GM19395 (cell line): ENCODE results near the gene SYT8.
"Not testable (repeated sequence)": the region's sequence is repeated elsewhere in the genome, so short reads cannot be mapped to it uniquely, and the experiment has no call there.

ENCODE experiments used
- ATAC-seq: cut with Tn5 transposase; IDR thresholded peaks from one replicate; pipeline ENCODE4 v1.9.1; 2021; ENCODE audit warnings: mild to moderate bottlenecking, moderate library complexity; ENCODE audit not compliant: unreplicated experiment

The SYT8 gene

DNA sequence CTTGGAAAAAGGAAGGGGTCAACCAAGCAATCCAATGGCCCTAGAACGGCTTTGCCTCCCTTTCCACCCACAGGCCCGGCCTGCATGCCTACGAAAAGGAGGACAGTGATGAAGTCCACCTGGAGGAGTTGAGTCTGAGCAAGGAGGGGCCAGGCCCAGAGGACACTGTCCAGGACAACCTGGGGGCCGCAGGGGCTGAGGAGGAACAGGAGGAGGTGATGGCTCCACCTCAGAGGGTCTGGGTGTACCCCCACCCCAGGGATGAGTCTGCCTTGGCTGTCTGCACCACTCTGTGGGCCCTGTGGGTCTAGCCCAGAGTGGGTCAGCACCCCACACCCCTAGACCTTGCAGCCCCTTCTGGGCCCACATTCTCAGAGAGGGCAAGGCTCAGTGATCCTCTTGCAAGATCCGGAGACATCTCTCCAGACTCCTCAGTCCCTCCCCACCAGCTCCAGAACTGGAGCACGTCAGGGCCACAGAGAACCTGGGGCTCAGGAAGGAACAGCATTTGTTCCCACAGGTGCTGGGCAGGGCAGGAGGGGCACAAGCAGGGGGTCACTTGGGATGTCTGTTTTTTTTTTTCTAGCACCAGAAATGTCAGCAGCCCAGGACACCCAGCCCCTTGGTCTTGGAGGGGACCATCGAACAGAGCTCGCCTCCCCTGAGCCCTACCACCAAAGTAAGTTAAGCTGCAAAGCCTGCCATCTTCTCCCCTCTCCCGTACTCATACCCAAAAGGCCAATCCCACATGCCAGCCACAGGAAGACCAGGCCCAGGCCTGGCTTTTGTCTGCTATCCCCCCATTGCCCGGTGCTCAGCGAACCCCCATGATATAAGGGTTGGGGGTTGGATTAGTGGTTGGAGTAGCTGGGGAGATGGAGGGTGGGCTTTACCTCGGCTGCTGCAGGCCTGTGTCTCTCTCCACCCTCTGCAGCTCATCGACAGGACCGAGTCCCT is 48.8 kb downstream of the SYT8 start:
- no peak for ATAC-seq

DNA sequence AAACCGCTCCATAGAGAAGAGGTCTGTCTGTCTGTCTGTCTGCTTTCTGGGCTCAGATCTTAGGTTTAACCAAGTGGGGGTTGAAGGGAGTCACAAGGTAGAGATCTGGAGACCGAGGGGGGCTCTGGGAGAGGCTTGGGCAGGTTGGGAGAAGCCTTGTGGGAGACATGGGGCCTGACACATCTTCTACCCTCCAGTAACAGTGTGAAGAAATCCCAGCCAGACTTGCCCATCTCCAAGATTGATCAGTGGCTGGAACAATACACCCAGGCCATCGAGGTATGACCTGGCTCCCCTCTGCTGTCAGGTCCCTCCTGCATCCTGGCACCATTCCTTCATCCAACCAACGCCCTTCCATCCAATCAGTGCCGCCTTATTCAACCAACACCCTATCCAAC is 49.5 kb downstream of the SYT8 start:
- ATAC-seq = no peak

DNA sequence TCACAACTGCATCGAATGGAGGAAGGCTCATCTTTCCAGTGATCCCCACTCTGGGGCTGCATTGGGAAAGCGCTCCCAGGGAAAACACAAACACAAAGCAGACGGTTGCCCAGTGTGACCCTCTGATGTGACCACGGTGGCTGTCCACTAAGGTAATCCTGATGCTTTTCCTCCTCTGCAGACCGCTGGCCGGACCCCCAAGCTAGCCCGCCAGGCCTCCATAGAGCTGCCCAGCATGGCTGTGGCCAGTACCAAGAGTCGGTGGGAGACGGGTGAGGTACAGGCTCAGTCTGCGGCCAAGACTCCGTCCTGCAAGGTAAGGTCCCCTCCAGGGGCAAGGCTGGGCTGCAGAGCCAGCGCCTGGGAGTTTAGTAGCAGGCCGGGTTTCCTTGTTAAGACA is 51.8 kb downstream of the SYT8 start:
- ATAC-seq = not testable (repeated sequence)
